GM12872 (cell line): Measurements from ENCODE around the gene DSP.

Experiments
- TF ChIP-seq, protein P1 (sequence below): IDR thresholded peaks from 3 replicates; pipeline ENCODE4 v1.5.1; 2011; ENCODE audit warnings: low read depth, mild to moderate bottlenecking, low read length, moderate library complexity; ENCODE audit not compliant: insufficient read depth

Gene DSP

DNA sequence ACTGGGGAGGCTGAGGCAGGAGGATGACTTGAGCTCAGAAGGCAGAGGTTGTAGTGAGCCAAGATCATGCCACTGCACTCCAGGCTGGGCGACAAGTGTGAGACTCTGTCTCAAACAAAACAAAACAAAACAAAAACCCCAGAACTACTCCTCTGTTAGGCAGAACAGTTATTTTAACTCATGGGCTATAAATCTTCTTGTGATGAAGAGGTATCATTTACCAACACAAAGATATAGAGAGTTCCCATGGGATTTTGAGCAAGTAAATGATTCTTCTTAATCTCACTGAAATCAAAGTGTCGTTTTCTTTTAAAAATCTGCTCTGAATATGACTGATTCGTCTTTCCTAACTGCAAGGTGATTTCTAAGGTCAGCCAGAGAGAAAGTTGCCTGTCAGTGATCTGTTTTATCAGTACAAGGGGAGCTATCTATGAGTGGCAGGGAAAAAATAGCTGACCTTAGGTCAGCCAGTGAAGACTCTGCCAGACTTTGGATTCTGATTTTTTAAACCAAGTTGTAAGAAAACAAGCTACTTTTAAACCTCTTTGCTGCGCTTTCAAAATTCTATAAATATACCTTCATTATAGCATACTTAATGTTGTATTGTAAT, 3.8 kb upstream of the DSP start:
- TF ChIP-seq, protein P1, sequence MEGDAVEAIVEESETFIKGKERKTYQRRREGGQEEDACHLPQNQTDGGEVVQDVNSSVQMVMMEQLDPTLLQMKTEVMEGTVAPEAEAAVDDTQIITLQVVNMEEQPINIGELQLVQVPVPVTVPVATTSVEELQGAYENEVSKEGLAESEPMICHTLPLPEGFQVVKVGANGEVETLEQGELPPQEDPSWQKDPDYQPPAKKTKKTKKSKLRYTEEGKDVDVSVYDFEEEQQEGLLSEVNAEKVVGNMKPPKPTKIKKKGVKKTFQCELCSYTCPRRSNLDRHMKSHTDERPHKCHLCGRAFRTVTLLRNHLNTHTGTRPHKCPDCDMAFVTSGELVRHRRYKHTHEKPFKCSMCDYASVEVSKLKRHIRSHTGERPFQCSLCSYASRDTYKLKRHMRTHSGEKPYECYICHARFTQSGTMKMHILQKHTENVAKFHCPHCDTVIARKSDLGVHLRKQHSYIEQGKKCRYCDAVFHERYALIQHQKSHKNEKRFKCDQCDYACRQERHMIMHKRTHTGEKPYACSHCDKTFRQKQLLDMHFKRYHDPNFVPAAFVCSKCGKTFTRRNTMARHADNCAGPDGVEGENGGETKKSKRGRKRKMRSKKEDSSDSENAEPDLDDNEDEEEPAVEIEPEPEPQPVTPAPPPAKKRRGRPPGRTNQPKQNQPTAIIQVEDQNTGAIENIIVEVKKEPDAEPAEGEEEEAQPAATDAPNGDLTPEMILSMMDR, result no peak

DNA sequence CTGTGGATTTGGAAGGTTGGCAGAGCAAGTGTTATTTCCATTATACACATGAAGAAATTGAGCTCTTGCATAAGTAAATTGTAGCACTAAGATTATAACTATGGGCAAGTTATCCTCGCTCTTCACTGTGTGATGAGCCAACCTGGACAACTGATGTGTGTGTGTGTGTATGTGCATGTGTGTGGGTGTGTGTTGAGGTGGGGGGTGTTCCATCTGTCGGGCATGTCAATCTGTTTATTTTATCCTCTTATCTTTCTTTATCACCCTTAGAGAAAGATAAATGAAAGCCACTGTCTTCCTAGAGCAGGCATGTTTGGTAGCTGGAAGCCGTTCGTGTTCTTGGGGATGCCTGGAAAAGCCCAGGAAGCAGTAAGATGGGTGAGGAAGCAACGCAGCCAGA, 3.0 kb upstream of the DSP start:
- TF ChIP-seq, protein P1, result no peak

DNA sequence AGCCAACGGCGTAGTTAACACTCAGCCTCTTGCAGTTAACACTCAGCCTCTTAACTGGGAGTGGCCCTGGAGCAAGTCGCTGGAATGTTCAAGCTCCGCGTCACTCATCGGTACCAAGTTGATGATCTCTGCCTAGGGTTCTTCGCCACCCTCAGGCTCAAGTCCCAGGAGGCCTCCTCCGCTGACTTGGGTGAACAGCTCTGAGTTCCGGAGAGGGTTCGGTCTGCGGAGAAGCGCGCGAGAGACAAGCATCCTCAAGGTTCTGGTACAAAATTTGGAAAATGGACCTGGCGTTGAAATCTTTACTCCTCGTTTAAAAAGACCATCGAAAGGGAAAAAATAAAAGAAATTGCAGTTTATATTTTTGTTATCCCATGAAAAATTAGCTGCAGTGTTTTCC, 876 bp upstream of the DSP start:
- TF ChIP-seq, protein P1, result no peak

DNA sequence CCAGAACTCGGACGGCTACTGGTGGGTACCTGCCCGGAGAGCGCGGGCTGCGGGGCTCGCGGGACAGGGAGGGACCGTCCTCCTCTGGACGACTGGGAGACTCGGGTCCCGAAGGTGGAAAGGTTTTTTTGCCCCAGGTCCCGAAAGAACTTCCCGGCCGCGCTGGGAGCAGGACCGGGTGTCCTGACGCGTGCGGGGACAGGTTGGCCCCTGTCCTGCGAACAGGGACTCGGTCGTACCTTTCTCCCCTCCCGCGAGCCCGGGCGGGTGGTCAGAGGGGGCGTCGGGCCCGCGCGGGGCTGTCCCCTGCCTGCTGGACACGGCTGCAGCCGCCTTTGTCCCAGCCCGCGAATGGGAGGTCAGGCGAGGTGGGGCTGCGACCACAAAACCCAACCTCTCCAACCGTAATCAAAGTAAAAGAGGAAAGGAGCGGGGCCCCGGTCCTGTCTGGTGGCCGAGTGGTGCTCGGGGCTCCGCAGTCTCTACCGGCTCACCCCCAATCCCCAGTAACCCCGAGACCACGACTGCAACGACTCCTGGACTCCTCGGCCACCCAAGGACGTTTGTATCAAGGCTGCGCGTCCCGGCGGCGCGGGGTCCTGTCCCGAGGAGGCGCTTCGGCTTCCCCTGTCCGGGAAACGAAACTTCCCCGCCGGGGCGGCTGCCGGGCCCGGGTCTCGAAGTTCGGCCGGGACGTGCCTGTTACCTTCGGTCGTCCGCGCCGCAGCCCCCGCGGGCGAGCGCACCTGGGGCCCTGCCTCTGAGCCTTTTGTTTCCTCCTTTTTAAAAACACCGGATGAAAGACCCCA, 798 bp downstream of the DSP start:
- TF ChIP-seq, protein P1, result no peak

DNA sequence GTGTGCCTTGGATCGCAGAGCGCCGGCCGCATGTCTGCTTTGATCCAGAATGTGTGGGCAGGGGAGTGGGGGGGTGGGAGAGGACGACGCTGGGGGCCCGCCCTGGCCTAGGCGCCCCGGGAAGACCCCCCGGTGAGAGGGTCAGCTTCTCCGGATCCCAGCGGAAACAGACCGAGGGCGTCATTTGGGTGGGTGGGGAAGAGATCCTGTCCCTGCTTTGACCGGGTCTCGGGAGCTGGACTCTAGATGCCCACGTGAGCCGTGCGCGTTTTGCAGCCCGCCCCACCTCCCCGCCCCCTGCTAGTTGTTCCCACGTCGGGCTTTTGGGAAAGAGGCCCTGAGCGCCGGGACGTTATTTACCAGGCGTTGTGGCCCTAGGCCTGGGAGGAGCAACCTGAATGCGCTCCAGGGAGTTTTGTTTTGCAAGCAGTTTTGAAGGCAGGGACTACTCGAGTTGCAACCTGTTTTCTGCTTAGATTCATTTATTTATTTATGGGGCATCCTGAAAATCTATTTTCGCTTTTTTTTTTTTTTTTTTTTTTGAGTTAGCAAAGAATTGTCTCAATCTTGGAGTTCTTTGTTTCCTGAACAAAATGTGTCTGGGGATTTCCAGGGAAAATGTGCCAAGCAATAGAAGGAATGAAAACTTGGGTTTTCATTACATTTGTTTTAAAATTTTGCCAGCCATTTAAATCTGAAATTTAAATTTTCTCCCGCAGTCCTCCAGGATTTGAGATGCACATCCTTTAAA, 1.6 kb downstream of the DSP start:
- TF ChIP-seq, protein P1, result no peak

DNA sequence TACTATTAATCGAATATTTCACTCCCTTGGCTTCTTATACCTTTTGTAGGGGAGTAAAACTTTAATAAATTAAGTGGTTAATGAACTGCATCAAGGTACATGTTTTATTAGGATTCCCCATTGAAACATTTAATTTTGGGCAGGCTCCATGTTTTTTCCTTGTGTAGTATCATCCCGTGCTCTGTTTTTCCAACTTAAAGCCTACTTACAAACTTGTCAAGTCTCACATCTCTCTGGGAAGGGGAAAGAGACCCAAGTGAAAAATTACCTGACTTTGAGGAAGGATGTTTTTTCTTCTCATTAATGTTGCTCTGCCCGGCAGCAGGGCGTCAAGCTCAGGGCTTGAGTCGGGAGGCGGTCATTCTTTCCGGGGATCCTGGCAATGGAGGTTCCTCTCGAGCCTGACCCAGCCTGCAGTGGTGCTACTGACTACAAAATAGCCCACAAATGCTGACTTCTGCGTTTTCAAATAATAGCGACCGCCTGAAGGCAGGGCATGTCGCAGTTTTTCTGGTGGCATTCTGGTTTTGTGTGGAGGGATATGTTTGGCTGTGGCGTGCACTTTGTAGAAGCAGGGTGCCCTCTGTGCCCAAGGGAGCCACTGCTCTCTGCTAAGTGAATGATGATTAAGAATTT, 2.4 kb downstream of the DSP start:
- TF ChIP-seq, protein P1, result no peak

DNA sequence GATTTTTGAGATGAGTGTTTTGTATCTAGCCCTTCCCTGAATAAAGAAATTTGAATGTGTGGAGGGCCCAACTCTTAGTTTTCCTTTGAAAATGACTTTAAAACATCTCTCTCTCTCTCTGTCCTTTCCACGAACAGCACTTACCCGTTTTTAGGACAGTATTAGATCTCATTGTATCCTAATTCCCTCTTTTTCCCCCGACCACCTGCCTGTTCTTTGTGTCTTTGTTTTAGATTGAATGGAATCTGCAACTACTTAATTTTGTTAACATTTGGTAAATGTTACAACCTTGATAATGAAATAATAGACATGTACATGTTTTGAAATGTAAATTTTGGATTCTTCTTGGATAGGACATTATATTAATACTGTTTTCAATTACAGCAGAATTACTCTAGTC, 3.1 kb downstream of the DSP start:
- TF ChIP-seq, protein P1, result no peak
